ENCODE results near the gene SULF2.

SULF2 gene

DNA sequence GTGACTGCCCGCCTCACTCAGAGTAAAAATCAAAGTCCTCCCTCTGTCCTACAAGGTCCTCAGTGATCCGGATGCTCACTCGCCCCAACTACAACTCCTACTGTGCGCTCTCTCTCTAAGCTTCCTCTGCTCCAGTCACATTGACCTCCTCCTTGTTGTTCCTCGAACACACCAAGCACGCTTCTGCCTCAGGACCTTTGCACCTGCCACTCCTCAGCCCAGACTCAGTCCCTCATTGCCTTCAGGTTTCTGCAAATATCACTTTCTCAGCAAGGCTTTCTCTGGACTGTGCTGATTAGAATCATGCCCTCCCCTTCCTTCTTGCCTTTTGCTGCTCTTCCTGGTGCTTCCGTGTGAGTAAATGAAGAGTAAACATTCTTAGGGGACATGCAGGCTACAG lies 41.6 kb downstream of the SULF2 start:
- H3K4me3 ChIP-seq (ENCODE audit: low read length) = no peak overlapping the region
- TF ChIP-seq, protein P1, sequence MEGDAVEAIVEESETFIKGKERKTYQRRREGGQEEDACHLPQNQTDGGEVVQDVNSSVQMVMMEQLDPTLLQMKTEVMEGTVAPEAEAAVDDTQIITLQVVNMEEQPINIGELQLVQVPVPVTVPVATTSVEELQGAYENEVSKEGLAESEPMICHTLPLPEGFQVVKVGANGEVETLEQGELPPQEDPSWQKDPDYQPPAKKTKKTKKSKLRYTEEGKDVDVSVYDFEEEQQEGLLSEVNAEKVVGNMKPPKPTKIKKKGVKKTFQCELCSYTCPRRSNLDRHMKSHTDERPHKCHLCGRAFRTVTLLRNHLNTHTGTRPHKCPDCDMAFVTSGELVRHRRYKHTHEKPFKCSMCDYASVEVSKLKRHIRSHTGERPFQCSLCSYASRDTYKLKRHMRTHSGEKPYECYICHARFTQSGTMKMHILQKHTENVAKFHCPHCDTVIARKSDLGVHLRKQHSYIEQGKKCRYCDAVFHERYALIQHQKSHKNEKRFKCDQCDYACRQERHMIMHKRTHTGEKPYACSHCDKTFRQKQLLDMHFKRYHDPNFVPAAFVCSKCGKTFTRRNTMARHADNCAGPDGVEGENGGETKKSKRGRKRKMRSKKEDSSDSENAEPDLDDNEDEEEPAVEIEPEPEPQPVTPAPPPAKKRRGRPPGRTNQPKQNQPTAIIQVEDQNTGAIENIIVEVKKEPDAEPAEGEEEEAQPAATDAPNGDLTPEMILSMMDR (IDR thresholded peaks at IDR 0.05; ENCODE audit: insufficient read depth, low read depth, low read length, missing control alignments) = no peak
- no peak for DNase-seq (ENCODE audit: low read depth)

DNA sequence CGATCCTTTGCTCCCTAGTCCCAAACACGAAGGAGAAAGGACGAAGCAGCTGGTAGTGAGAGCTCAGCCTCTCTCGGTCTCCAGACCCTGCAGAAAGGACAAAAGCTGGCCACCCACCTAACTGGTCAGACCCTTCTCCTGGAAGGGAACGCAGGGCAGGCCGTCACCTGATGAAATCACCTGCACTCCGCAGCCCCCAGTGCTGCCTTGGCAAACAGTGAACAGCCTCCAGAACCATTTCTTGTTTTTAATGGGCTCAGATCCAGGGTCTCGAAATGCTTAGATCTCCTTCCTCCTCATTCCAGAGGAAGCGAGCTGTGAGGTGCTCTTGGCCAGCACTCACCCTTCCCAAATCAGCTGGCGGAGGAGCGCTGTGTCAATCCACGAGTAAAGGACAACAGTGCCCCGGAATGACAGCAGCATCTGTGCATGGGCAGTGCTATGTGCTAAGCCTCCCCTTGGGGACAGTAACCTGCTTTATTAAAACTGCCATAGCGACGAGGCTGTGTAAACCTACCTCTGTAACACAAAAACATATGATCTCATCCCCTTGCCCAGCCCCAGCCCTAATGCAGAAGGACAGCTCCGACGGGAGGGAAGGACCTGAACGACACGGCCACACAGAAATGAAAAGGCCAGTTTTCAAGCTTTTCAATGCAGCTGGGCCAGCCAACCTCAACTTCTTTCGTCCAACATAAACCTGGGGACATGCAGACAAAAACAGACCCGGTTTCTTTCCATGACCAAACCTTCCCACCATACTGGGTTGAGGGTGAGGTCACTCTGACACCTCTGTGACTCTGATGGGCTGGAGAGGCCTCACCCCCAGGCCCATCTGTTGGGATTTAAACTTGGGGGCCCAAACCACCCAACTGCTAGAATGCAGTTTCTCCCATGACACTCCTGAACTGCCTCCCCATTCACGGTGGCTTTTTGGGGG lies 43.3 kb downstream of the SULF2 start:
- H3K4me3 ChIP-seq (ENCODE audit: low read length) = no peak overlapping the region
- TF ChIP-seq, protein P1 (IDR thresholded peaks at IDR 0.05; ENCODE audit: insufficient read depth, low read depth, low read length, missing control alignments) = no peak
- DNase-seq (ENCODE audit: low read depth) = no peak

DNA sequence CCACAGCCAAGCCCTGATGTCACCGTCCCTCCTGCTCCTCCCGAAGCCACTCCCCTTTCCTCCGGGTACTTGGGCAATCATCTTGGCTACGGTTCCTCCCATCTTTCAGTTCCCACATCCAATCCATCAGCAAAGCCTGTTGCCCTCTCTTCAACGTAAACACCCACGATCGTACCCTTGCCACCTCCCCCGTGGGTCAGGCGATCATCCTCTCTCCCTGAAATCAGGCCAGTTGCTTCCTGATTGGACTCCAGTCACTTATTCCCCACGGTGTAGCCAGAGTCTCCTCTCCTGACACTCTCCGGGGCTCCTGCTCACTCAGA lies 44.5 kb downstream of the SULF2 start:
- peak; percentile 34 for DNase-seq (ENCODE audit: low read depth)
- H3K4me3 ChIP-seq (ENCODE audit: low read length) = no peak overlapping the region
- TF ChIP-seq, protein P1 (IDR thresholded peaks at IDR 0.05; ENCODE audit: insufficient read depth, low read depth, low read length, missing control alignments) = no peak

DNA sequence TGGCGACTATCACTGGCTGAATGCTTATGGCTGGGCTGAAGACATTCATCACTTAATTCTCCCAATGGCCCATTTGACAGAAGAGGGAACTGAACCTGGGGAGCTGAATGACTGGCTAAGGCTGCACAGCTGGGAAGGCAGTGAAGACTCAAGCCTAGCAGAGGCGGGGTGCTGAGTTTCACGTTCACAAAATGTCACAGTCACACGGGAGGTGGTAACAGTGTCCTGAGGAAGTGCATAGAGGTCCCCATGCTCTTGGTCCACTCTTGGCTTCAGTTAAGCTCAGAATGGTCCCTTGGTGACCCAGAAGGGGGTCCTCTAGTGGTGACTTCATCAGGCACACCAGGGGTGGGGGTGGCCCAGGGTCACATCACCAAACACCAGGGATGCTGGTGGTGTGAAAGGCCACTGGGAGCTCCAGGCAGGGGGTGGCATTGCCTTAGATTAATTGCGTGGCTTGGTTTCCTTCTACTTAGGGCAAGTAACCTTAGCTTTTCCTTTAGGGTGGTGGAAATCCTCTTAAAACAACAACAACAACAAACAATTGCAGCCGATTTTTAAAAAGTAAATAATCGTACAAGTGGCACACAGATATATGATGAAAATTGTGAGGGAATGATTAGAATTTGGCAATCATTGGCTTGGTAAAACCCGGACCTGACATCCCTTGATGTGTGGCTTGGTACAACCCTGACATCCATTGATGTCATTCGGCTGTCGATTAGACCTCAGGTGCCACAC lies 45.0 kb downstream of the SULF2 start:
- no peak overlapping the region for H3K4me3 ChIP-seq (ENCODE audit: low read length)
- TF ChIP-seq, protein P1 (IDR thresholded peaks at IDR 0.05; ENCODE audit: insufficient read depth, low read depth, low read length, missing control alignments) = no peak
- DNase-seq (ENCODE audit: low read depth) = no peak

DNA sequence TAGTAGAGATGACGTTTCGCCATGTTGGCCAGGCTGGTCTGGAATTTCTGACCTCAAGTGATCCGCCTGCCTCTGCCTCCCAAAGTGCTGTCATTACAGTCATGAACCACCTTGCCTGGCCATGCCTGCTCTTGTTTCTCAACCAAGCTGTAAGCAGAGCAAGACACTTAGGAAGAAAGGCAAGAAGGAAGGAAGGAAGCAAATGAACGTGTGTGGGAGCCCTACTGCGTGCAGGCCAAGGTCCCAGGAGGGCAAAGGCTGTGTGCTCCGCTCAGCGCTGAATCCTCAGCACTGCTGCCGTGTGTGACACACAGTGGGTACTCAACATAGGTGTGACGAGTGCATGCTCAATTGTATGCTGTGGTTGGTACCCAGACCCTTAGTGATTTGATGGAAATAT lies 47.4 kb downstream of the SULF2 start:
- DNase-seq (ENCODE audit: low read depth) = no peak
- TF ChIP-seq, protein P1 (IDR thresholded peaks at IDR 0.05; ENCODE audit: insufficient read depth, low read depth, low read length, missing control alignments) = no peak
- H3K4me3 ChIP-seq (ENCODE audit: low read length) = no peak overlapping the region

DNA sequence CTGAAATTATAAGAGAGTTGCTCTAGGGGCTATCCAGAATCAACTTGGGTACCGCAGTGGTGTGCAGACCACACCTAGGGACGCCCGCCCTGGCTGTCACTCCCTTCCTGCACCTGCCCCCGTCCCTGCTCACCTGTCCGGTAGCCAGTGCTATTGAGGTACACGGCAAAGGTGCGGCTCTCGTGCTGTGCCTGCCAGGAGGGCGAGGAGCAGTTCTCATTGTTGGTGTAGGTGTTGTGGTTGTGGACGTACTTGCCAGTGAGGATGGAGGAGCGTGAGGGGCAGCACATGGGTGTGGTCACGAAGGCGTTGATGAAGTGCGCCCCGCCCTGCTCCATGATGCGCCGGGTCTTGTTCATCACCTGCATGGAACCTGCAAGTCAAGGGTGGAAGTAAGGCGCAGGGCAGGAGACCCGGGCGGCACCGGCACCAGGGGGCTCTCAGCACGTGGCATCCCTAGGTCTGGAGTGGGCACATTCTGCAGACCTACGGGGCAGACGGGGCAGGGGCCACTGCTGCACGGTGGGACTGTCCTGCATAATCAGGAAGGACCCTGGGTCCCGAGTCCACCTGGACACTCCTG lies 48.6 kb downstream of the SULF2 start:
- no peak for DNase-seq (ENCODE audit: low read depth)
- H3K4me3 ChIP-seq (ENCODE audit: low read length) = no peak overlapping the region
- TF ChIP-seq, protein P1 (IDR thresholded peaks at IDR 0.05; ENCODE audit: insufficient read depth, low read depth, low read length, missing control alignments) = no peak

Data from epithelial cell of esophagus (primary cell).